T-helper 2 cell treated with Interferon-gamma antibody and Interleukin-4, amounts not matched to agents 100 ng/mL and 5 ng/mL, for 36 hours (primary cell): ENCODE results near the gene PSMD11. TPM values are rescaled to one million over a fixed set of nuclear protein-coding genes. Genes with fewer than 3 reads are reported as not detected.
"Not testable (repeated sequence)": the region's sequence is repeated elsewhere in the genome, so short reads cannot be mapped to it uniquely, and the experiment has no call there.

ENCODE experiments used
- intact Hi-C: fragments of 100-400 bp; cut with micrococcal nuclease; formaldehyde crosslinking; loops from one replicate; pipeline ENCODE4 v1.15.1; 2023
- total RNA-seq: library from RNA; stranded (reverse); gene quantifications from 2 replicates; pipeline ENCODE4 v1.2.3, GENCODE V29; 2022

PSMD11 gene
- total RNA-seq: 133 and 139 TPM in 2 replicates

DNA sequence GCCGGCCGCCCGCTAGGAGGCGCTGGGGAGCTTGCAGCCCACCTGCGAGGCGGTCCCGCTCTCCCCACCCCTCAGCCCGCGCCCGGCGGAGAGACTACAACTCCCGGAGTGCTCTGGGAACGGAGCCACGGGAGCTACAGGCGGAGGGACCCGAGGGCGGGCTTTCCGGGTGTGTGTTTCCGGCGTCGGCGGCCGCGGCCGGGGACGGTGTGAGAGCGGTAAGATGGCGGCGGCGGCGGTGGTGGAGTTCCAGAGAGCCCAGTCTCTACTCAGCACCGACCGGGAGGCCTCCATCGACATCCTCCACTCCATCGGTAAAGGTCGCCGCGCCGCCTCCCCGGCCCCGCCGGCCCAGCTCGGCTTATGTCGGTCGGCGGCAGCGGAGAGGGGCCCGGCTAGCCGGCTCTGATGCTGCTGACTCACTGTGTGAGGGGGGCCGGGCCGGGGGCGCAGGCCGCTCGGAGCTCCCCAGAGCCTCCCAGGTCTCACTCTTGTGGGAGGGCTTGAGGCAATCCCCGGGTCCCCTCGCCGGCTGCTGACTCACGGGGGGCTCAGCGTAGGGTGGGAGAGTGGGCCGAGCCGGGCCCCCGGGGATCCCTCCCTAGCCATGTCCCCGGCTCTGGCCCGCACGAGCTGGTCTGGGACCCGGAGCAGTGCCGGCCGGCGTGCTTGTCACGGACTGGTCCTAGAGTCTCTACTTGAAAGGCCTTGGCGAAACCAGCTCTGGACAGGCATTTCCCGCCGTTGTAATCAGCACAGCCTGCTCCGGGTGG is at the start of gene PSMD11:
Gene PSMD11, plus strand, starts transcription at position 210 of the 773 bp plus-strand sequence. Its CDS starts 14 bp downstream, at position 224.
- intact Hi-C loops: loop anchor here (1.0 to 5.0 kb wide), 5 partner anchors 14 to 433 kb away; partner anchors contain the start of genes CDK5R1, MYO1D and ZNF207

DNA sequence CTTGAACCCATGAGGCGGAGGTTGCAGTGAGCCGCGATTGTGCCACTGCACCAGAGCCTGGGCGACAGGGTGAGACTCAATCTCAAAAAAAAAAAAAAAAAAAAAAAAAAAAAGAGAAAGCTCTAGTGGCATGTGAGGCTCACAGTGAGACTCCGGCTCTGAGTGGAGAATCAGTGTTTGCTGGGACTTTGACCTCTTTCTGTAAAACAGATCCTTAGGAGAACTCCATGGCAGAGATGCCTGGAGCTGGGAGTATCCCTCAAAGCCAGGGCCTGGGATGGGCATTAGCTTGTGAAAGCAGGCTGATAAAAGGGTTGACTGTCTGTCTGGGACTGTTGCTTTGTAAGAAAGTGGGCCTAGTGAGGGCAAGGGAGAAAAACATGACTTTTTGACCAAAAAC is 48.0 kb upstream of the PSMD11 start:
- intact Hi-C loops: no loop called here

- intact Hi-C loops: no loop called here
Observed at GRCh38 chr17:32398946-32399345, 45.4 kb upstream of the PSMD11 start.

GRCh38 chr17:32410085-32410484 is 34.2 kb upstream of the PSMD11 start:
- intact Hi-C loops: not testable (repeated sequence)

DNA sequence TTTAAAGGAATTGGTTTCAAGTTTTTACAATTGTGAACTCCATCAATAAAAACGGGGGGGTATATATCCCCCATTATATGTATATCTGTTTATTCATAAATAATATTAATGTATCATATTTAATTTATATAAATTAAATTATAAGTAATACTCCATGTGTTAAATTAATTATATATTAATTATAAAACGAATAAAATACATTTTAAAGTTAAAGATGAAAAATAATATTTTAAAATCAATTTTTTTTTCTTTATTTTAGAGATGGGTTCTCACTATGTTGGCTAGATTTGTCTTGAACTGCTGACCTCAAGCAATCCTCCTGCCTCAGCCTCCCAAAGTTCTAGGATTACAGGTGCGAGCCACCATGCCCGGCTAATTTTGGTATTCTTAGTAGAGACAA is 17.4 kb upstream of the PSMD11 start:
- intact Hi-C loops: no loop called here

DNA sequence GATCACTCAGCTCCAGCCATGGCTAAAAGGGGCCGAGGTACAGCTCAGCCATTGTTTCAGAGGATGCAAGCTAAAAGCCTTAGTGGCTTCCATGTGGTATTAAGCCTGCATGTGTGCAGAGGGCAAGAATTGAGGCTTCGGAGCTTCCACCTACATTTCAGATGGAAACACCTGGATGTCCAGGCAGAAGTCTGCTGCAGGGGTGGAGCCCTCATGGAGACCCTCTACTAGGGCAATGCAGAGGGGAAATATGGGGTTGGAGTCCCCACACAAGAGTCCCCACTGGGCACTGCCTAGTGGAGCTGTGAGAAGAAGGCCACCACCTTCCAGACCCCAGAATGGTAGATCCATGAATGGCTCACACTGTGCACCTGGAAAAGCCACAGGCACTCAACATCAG is 14.7 kb upstream of the PSMD11 start:
- intact Hi-C loops: no loop called here

GRCh38 chr17:32440722-32441121 is 3.6 kb upstream of the PSMD11 start:
- intact Hi-C loops: loop anchor here (5.0 kb wide), 1 partner anchor 188 kb away; no protein-coding TSS in a partner anchor

DNA sequence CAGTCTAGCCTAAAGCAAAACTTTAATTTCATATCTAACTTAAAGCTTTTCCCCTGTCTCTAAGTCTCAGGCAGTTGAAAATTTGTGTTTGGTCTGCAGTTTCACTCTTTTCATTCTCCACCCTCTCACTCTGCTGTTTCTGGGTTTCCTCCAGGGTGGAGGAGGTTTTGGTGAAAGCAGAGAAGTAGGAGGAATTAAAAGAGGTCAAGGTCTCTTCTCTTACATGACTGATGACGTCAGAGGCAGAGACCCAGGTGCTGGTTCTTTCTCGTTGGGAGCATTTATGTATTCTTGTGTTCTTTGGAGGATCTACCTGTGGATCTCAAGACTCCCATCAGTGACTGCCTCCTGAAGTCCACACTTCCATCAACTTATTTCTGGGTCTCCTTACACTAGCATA is 2.4 kb upstream of the PSMD11 start:
- intact Hi-C loops: loop anchor here (5.0 kb wide), 1 partner anchor 190 kb away; no protein-coding TSS in a partner anchor

DNA sequence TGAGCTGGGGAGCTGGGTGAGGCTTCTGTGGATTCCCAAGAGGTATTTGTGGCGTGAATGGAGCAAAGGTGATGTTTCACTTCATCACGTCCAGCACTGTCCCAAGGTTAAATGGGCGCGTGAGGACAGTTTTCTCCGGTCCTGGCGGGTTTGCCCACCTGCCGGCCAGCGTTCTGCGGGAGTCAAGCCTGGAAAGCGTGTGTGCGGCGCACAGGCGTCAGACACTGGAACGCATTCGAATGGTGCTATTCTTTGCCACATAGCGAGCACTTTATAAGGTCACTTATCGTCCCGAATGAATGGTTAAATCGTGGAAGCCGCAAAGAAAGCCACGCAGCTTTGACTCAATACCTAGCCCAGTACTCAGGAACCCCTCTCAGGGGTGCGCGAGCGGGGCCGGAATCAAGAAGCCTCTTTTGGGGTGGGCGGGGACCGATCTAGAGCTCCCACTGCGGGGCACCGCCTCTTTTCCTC is 446 bp upstream of the PSMD11 start:
- intact Hi-C loops: loop anchor here (1.0 to 5.0 kb wide), 5 partner anchors 15 to 433 kb away; partner anchors contain the start of genes CDK5R1, MYO1D and ZNF207

- intact Hi-C loops: loop anchor here (2.0 kb wide), 1 partner anchor 14 kb away; no protein-coding TSS in a partner anchor
Observed at GRCh38 chr17:32445074-32445415, 735 bp downstream of the PSMD11 start.

DNA sequence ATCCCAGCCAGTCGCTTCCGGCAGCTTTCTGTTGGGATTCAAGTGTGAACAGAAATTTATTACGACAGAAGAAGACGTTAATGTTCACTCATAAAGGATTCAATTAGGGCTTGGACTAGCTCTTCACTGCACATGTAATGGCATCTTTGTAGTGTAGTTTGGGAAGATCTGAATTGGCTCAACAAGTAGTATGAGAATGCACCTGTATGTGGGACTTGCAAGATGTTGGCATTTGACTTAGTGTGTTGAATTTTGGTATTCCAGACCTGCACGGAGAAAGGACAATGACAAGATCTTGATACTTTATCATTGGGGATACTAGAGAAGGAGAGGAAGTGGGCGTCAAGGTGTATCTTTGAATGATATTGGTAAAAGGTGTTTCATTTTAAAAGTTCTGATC is 1.2 kb downstream of the PSMD11 start:
- intact Hi-C loops: loop anchor here (2.0 kb wide), 1 partner anchor 13 kb away; no protein-coding TSS in a partner anchor

GRCh38 chr17:32445971-32446370 is 1.7 kb downstream of the PSMD11 start:
- intact Hi-C loops: loop anchor here (2.0 kb wide), 1 partner anchor 13 kb away; no protein-coding TSS in a partner anchor

DNA sequence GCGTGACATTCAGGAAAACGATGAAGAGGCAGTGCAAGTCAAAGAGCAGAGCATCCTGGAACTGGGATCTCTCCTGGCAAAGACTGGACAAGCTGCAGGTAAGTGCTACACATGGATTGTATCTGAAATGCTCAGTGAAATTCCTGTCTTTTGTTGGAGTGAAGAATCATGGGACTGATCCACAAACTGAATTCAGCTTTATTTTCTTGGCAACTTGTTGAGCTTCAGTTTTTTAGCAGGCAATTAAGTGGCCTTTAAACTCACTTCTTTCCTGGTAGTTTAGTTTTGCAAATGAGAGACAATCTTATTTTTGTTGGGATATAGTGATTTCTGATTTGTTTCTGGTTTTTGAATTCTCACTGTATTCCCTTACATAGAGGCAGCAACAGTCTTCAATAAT is 2.6 kb downstream of the PSMD11 start:
- intact Hi-C loops: no loop called here

DNA sequence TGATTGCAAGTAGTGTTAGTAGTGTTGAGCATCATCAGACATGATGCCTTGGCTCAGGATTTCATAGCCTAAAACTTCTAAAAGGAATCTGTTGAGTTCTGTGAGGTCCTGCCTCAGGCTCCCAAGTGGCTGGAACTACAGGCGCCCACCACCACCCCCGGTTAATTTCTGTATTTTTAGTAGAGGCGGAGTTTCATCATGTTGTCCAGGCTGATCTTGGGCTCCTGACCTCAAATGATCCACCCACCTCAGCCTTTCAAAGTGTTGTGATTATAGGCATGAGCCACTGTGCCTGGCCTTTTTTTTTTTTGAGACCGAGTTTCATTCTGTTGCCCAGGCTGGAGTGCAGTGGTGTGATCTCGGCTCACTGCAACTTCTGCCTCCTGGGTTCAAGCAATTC is 5.7 kb downstream of the PSMD11 start:
- intact Hi-C loops: no loop called here

- intact Hi-C loops: not testable (repeated sequence)
Observed at GRCh38 chr17:32450379-32450778, 6.1 kb downstream of the PSMD11 start.

- intact Hi-C loops: no loop called here
Observed at GRCh38 chr17:32451879-32452278, 7.6 kb downstream of the PSMD11 start.

- intact Hi-C loops: no loop called here
Observed at GRCh38 chr17:32452281-32452680, 8.0 kb downstream of the PSMD11 start.

GRCh38 chr17:32453370-32453769 is 9.1 kb downstream of the PSMD11 start:
- intact Hi-C loops: no loop called here

GRCh38 chr17:32458371-32458770 is 14.1 kb downstream of the PSMD11 start:
- intact Hi-C loops: loop anchor here (2.0 kb wide), 1 partner anchor 14 kb away; the partner anchor contains the start of gene PSMD11

GRCh38 chr17:32460054-32460453 is 15.7 kb downstream of the PSMD11 start:
- intact Hi-C loops: no loop called here

DNA sequence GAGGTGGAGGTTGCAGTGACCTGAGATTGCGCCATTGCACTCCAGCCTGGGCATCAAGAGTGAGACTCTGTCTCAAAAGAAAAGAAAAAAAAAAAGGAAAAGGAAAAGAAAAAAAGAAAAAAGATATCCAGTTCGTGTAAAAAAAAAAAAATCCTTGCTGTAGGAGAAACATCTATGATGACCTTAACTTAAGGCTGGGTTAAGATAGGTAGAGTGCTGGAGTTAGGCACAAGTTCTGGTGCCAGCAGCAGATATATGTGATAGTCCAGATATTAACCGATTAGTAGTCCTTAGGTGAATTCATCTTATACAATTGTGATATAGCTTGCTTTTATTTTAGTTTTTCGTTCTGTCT is 17.2 kb downstream of the PSMD11 start:
- intact Hi-C loops: no loop called here

GRCh38 chr17:32461853-32462617 is 17.7 kb downstream of the PSMD11 start:
- intact Hi-C loops: loop anchor here (1.0 kb wide), 2 partner anchors 147 to 293 kb away; no protein-coding TSS in a partner anchor
